Adrenal gland (tissue), 12 donors: ENCODE results near the gene CRYBB1. TPM values are rescaled to one million over a fixed set of nuclear protein-coding genes. Genes with fewer than 3 reads are reported as not detected.
A peak's percentile ranks its signal among the peaks of the same experiment; 100 is the strongest.

Experiments
- DNase-seq, 7 donors: peaks; one replicate each; pipeline ENCODE4 v3.0.0-alpha.2; 2019 to 2020
- H3K27ac ChIP-seq, 5 donors: fragments of 200-600 bp; sonication (generic) in 4 of 5; 1 replicate in 3 of 5; 2 replicates in 2 of 5; pipeline versions ENCODE4 v1.5.1 to v1.8.0; 2016 to 2020; ENCODE audit warnings: mild to moderate bottlenecking in 1 of 5
- H3K27me3 ChIP-seq: fragments of 200-600 bp; 2 replicates; pipeline ENCODE4 v1.8.0; 2021
- H3K36me3 ChIP-seq, 2 donors: fragments of 200-600 bp; replicated peaks in 1 of 2; 1 replicate in 1 of 2; 2 replicates in 1 of 2; pipeline versions ENCODE4 v1.5.1 to v1.8.0; 2018 to 2022
- H3K4me1 ChIP-seq, 2 donors: fragments of 200-600 bp; replicated peaks in 1 of 2; 1 replicate in 1 of 2; 2 replicates in 1 of 2; pipeline versions ENCODE4 v1.5.1 to v1.8.0; 2018 to 2021
- H3K4me3 ChIP-seq, 4 donors: fragments of 200-600 bp; sonication (generic) in 3 of 4; one replicate each; pipeline ENCODE4 v1.5.1; 2016 to 2018
- H3K9me3 ChIP-seq, 3 donors: fragments of 200-600 bp; sonication (generic) in 1 of 3; replicated peaks in 1 of 3; 1 replicate in 2 of 3; 2 replicates in 1 of 3; pipeline versions ENCODE4 v1.5.1 to v1.8.0; 2016 to 2021
- CTCF ChIP-seq, 6 experiments: fragments of 450-650 bp in 4 of 6; fragments of 200-600 bp in 2 of 6; sonication (generic) in 1 of 6; IDR thresholded peaks; 1 replicate in 5 of 6; 2 replicates in 1 of 6; pipeline versions ENCODE4 v1.5.1 to v1.8.0; 2016 to 2021; ENCODE audit warnings: antibody characterized with exemption in 6 of 6, mild to moderate bottlenecking in 2 of 6, moderate library complexity in 1 of 6
- POLR2A ChIP-seq, 2 donors: fragments of 450-650 bp; IDR thresholded peaks; one replicate each; pipeline ENCODE4 v1.6.1; 2017; ENCODE audit warnings: antibody characterized with exemption in 2 of 2, mild to moderate bottlenecking in 2 of 2, moderate library complexity in 1 of 2
- WGBS, 4 donors: extraction: QIAGEN DNeasy Blood & Tissue Kit in 2 of 4; methylation state at CpG; one replicate each; pipeline versions ENCODE4 v1.1.5 to v1.1.7; 2013 to 2017; 5-methylcytosine and 5-hydroxymethylcytosine counted together
- intact Hi-C, 2 donors: fragments of 100-400 bp; cut with DNase I; formaldehyde crosslinking; loops; one replicate each; pipeline versions ENCODE4 v1.14.1 to v1.15.0; 2022 to 2023
- polyA plus RNA-seq, 3 donors: library from polyadenylated mRNA; stranded (reverse); fragments of 200-250 nt in 2 of 3; fragments of 350-450 nt in 1 of 3; fragmentation: Illumina TruSeq in 1 of 3; extraction: RNeasy Lipid Tissue Mini Kit (QIAGEN cat#74804) in 1 of 3; gene quantifications; one replicate each; pipeline ENCODE4 v1.2.3, GENCODE V29; 2013 to 2014
- total RNA-seq, 9 donors: library from RNA; depleted of rRNA in 4 of 9; stranded (reverse); fragments of >200 nt in 4 of 9; fragments of 120-200 nt in 1 of 9; fragmentation: NEBNext Ultra II Directional in 1 of 9; extraction: Animal tissue kit (Norgen Biotek cat#: 25700) in 1 of 9; gene quantifications; one replicate each; pipeline versions ENCODE4 v1.1.0 to v1.2.4, GENCODE V29; 2013 to 2023
- donor health status: healthy with polysubstance abuse.
- donor health status: Bipolar disorder and iron deficiency.
- donor health status: DM: yes; HTN: yes; CAD: no.
- donor health status: DM: no; HTN: no; CAD: no.
- donor health status: DM: no; HTN: no; CAD: no.
- donor health status: DM: yes; HTN: yes; CAD: no.

Gene CRYBB1
- total and polyA plus RNA-seq, 12 donors, result 0.39 to 2.6 (median 1.6) TPM

GRCh38 chr22:26643418-26644100 is 25.7 kb upstream of the CRYBB1 start:
- no peak overlapping the region for H3K27ac ChIP-seq
- H3K4me3 ChIP-seq, result no peak overlapping the region
- H3K4me1 ChIP-seq, result peaks cover 0 to 5% of the 10 kb centered on the region in 2 donors
- H3K9me3 ChIP-seq, result no peaks in the 10 kb centered on the region
- H3K27me3 ChIP-seq, result no peaks in the 10 kb centered on the region
- 81 to 84% (median 81%) methylated on average over 15 of the region's 15 CpGs for WGBS, 4 donors
- TF ChIP-seq POLR2A (IDR thresholded peaks at IDR 0.05), result no peak
- TF ChIP-seq CTCF (IDR thresholded peaks at IDR 0.05), result no peak
- intact Hi-C loops, result no loop called here
- no peaks in the 10 kb centered on the region for H3K36me3 ChIP-seq
- DNase-seq, result no peak

- TF ChIP-seq POLR2A (IDR thresholded peaks at IDR 0.05) (no peak), CTCF (IDR thresholded peaks at IDR 0.05) (no peak)
- 45 to 63% (median 52%) methylated on average over 7 to 8 of the region's 8 CpGs for WGBS, 4 donors
- Histone ChIP-seq H3K9me3 (no peaks in the 10 kb centered on the region), H3K27me3 (no peaks in the 10 kb centered on the region), H3K27ac (no peak overlapping the region), H3K4me3 (no peak overlapping the region), H3K4me1 (no peaks in the 10 kb centered on the region), H3K36me3 (no peaks in the 10 kb centered on the region)
- intact Hi-C loops, result no loop called here
- peak in 1 of 7 donors; percentile 8 for DNase-seq
These were observed 24.9 kb upstream of the CRYBB1 start for GRCh38 chr22:26642465-26643417.

GRCh38 chr22:26636296-26636695 is 18.5 kb upstream of the CRYBB1 start:
- intact Hi-C loops, result no loop called here
- Histone ChIP-seq H3K4me1 (no peaks in the 10 kb centered on the region), H3K9me3 (no peaks in the 10 kb centered on the region), H3K27ac (no peak overlapping the region), H3K36me3 (no peaks in the 10 kb centered on the region), H3K27me3 (no peaks in the 10 kb centered on the region), H3K4me3 (no peak overlapping the region)
- no peak for DNase-seq
- TF ChIP-seq CTCF (IDR thresholded peaks at IDR 0.05), result no peak
- no peak for TF ChIP-seq POLR2A (IDR thresholded peaks at IDR 0.05)
- 16 to 38% (median 24%) methylated on average over 1 of the region's 1 CpG for WGBS, 4 donors

GRCh38 chr22:26635117-26635516 is 17.3 kb upstream of the CRYBB1 start:
- no peak for TF ChIP-seq POLR2A (IDR thresholded peaks at IDR 0.05)
- intact Hi-C loops, result no loop called here
- WGBS, 4 donors, result 73 to 81% (median 77%) methylated on average over 2 of the region's 2 CpGs
- DNase-seq, result no peak
- H3K9me3 ChIP-seq, result no peaks in the 10 kb centered on the region
- no peak overlapping the region for H3K27ac ChIP-seq
- no peak overlapping the region for H3K4me3 ChIP-seq
- H3K27me3 ChIP-seq, result no peaks in the 10 kb centered on the region
- H3K4me1 ChIP-seq, result no peaks in the 10 kb centered on the region
- no peaks in the 10 kb centered on the region for H3K36me3 ChIP-seq
